PC-3 (cell line): ENCODE data around the gene ARL4C. TPM values are rescaled to one million over a fixed set of nuclear protein-coding genes. Genes with fewer than 3 reads are reported as not detected.

Experiments
- ATAC-seq: fragments of 200-7000 bp; cut with Tn5 transposase; 2 replicates; pipeline ENCODE4 v1.9.1; 2020; ENCODE audit warnings: mild to moderate bottlenecking, moderate library complexity
- BruUV-seq: library from RNA; stranded (reverse); fragments of 400-500 nt; replicated peaks from 2 replicates; lab custom pipeline; 2021; lab: Mats Ljungman, UMichigan
- CTCF ChIA-PET: fragments of 300-600 bp; sonication (Branson Sonifier 250); formaldehyde crosslinking; loops from one replicate; lab custom pipeline; 2022; ENCODE audit warnings: antibody characterized with exemption; lab: Charles Lee
- POLR2A ChIA-PET: fragments of 300-600 bp; sonication (Branson Sonifier 250); formaldehyde crosslinking; loops from one replicate; lab custom pipeline; 2022; ENCODE audit warnings: antibody characterized with exemption; ENCODE audit not compliant: unreplicated experiment; lab: Charles Lee
- DNase-seq: peaks from one replicate; pipeline ENCODE4 v3.0.0-alpha.2; 2015
- H2AFZ ChIP-seq: fragments of 300-600 bp; sonication (generic); 2 replicates; pipeline ENCODE4 v1.6.0; 2016; ENCODE audit warnings: antibody characterized with exemption, low read length
- H3F3A ChIP-seq: fragments of 300-600 bp; sonication (generic); one replicate; pipeline ENCODE4 v1.6.0; 2017; ENCODE audit warnings: antibody characterized with exemption, low read length, control low read depth, mild to moderate bottlenecking; ENCODE audit not compliant: unreplicated experiment
- H3K27ac ChIP-seq: fragments of 300-600 bp; sonication (generic); 2 replicates; pipeline ENCODE4 v1.5.1; 2016; ENCODE audit warnings: mild to moderate bottlenecking, low read length
- H3K27me3 ChIP-seq: fragments of 300-600 bp; sonication (generic); 2 replicates; pipeline ENCODE4 v1.6.1; 2016; ENCODE audit warnings: low read length, mixed read lengths
- H3K36me3 ChIP-seq: fragments of 300-600 bp; sonication (generic); 2 replicates; pipeline ENCODE4 v1.6.1; 2016; ENCODE audit warnings: low read depth, mixed run types, low read length, mixed read lengths
- H3K4me1 ChIP-seq: fragments of 300-600 bp; sonication (generic); 2 replicates; pipeline ENCODE4 v1.5.1; 2016; ENCODE audit warnings: low read length; ENCODE audit not compliant: insufficient read depth
- H3K4me2 ChIP-seq: fragments of 300-600 bp; sonication (generic); 2 replicates; pipeline ENCODE4 v1.6.0; 2016; ENCODE audit warnings: low read length
- H3K4me3 ChIP-seq: fragments of 300-600 bp; sonication (generic); 2 replicates; pipeline ENCODE4 v1.5.1; 2016; ENCODE audit warnings: mild to moderate bottlenecking, low read length, mixed read lengths
- H3K79me2 ChIP-seq: fragments of 300-600 bp; sonication (generic); 2 replicates; pipeline ENCODE4 v1.6.1; 2017; ENCODE audit warnings: low read length, mixed read lengths
- H3K9ac ChIP-seq: fragments of 300-600 bp; sonication (generic); 2 replicates; pipeline ENCODE4 v1.6.0; 2016; ENCODE audit warnings: mild to moderate bottlenecking, low read length
- H3K9me2 ChIP-seq: fragments of 300-600 bp; sonication (generic); replicated peaks from 2 replicates; pipeline ENCODE4 v1.6.1; 2016; ENCODE audit warnings: mixed run types, low read length, mixed read lengths
- H3K9me3 ChIP-seq: fragments of 300-600 bp; sonication (generic); 2 replicates; pipeline ENCODE4 v1.6.1; 2016; ENCODE audit warnings: low read length, mixed read lengths
- H4K20me1 ChIP-seq: fragments of 300-600 bp; sonication (generic); 2 replicates; pipeline ENCODE4 v1.6.1; 2016; ENCODE audit warnings: low read length, mixed read lengths
- CTCF ChIP-seq: fragments of 300-600 bp; sonication (generic); conservative IDR thresholded peaks from 2 replicates; pipeline ENCODE4 v1.5.1; 2017; ENCODE audit warnings: antibody characterized with exemption, low read depth, mild to moderate bottlenecking, low read length
- EZH2 ChIP-seq: fragments of 300-600 bp; sonication (generic); IDR thresholded peaks from one replicate; pipeline ENCODE4 v1.6.1; 2017; ENCODE audit warnings: antibody characterized with exemption, mild to moderate bottlenecking, low read length; ENCODE audit not compliant: unreplicated experiment
- EZH2phosphoT487 ChIP-seq: fragments of 300-600 bp; sonication (generic); IDR thresholded peaks from 2 replicates; pipeline ENCODE4 v1.6.1; 2018; ENCODE audit warnings: mild to moderate bottlenecking, antibody characterized with exemption, low read length, borderline replicate concordance
- intact Hi-C: fragments of 100-400 bp; cut with micrococcal nuclease; formaldehyde crosslinking; loops from 2 replicates; pipeline ENCODE4 v1.9.0; 2023
- total RNA-seq: library from RNA; depleted of rRNA; stranded (reverse); fragments of >200 nt; gene quantifications from 2 replicates; pipeline ENCODE4 v1.2.3, GENCODE V29; 2014

Gene ARL4C
- total RNA-seq, 1 experiment from 2014 or later: 19.9 TPM

GRCh38 chr2:234474654-234475053 lies 22.2 kb downstream of the ARL4C start:
- no peak for ATAC-seq
- CTCF ChIA-PET: no interaction called here

GRCh38 chr2:234472155-234472554 lies 24.7 kb downstream of the ARL4C start:
- Histone ChIP-seq H3K79me2 (no peaks in the 10 kb centered on the region), H3K9ac (no peak overlapping the region), H3K9me3 (no peaks in the 10 kb centered on the region), H3F3A (no peaks in the 10 kb centered on the region), H4K20me1 (no peaks in the 10 kb centered on the region), H3K27me3 (no peaks in the 10 kb centered on the region), H3K27ac (no peak overlapping the region), H3K9me2 (no peaks in the 10 kb centered on the region), H2AFZ (no peak overlapping the region), H3K4me3 (no peak overlapping the region), H3K36me3 (no peaks in the 10 kb centered on the region), H3K4me2 (no peak overlapping the region), H3K4me1 (peaks cover 10% of the 10 kb centered on the region; the same call in 1 of the 2 replicates)
- TF ChIP-seq CTCF (no peak), EZH2 (no peak), EZH2phosphoT487 (no peak)
- DNase-seq: no peak
- no peak for ATAC-seq
- no TSS peak for BruUV-seq
- intact Hi-C loops: no loop called here
- CTCF ChIA-PET: no interaction called here
- POLR2A ChIA-PET: no interaction called here

More at GRCh38 chr2:234474654-234475053, 22.2 kb downstream of the ARL4C start:
- no peak overlapping the region for H3K4me3 ChIP-seq
- TF ChIP-seq EZH2: no peak
- TF ChIP-seq CTCF: no peak
- TF ChIP-seq EZH2phosphoT487: no peak
- no peaks in the 10 kb centered on the region for H3K9me2 ChIP-seq
- no peaks in the 10 kb centered on the region for H3K9me3 ChIP-seq
- H3K27ac ChIP-seq: no peak overlapping the region
- no peak overlapping the region for H3K4me2 ChIP-seq
- intact Hi-C loops: no loop called here
- no TSS peak for BruUV-seq
- no peak overlapping the region for H2AFZ ChIP-seq
- H3K4me1 ChIP-seq: 0 out of 2 replicates have a peak, but pooled peaks cover under 1% of the 10 kb centered on the region
- POLR2A ChIA-PET: no interaction called here
- no peak overlapping the region for H3K9ac ChIP-seq
- no peaks in the 10 kb centered on the region for H3K79me2 ChIP-seq
- DNase-seq: no peak
- H3F3A ChIP-seq: no peaks in the 10 kb centered on the region
- H3K36me3 ChIP-seq: no peaks in the 10 kb centered on the region
- H4K20me1 ChIP-seq: no peaks in the 10 kb centered on the region
- no peaks in the 10 kb centered on the region for H3K27me3 ChIP-seq

GRCh38 chr2:234469972-234470371 lies 26.9 kb downstream of the ARL4C start:
- no peak for DNase-seq
- ATAC-seq: no peak
- Histone ChIP-seq H3K4me3 (no peak overlapping the region), H3K79me2 (no peaks in the 10 kb centered on the region), H3K9me3 (0 out of 2 replicates have a peak, but pooled peaks cover 4% of the 10 kb centered on the region), H3K4me2 (no peak overlapping the region), H3K27me3 (no peaks in the 10 kb centered on the region), H3K27ac (no peak overlapping the region), H3K9ac (no peak overlapping the region), H3K4me1 (peaks cover 12% of the 10 kb centered on the region), H3K36me3 (no peaks in the 10 kb centered on the region), H2AFZ (no peak overlapping the region), H3K9me2 (no peaks in the 10 kb centered on the region), H3F3A (no peaks in the 10 kb centered on the region), H4K20me1 (no peaks in the 10 kb centered on the region)
- POLR2A ChIA-PET: no interaction called here
- TF ChIP-seq CTCF: no peak
- no peak for TF ChIP-seq EZH2
- no peak for TF ChIP-seq EZH2phosphoT487
- intact Hi-C loops: no loop called here
- BruUV-seq: no TSS peak
- CTCF ChIA-PET: no interaction called here
